GM21367 (cell line): ENCODE measurements around the gene BRCA1.
"Not testable (repeated sequence)": the region's sequence is repeated elsewhere in the genome, so short reads cannot be mapped to it uniquely, and the experiment has no call there.

Experiments used
- ATAC-seq: cut with Tn5 transposase; IDR thresholded peaks from one replicate; pipeline ENCODE4 v1.9.1; 2021; ENCODE audit not compliant: unreplicated experiment

BRCA1 gene

DNA sequence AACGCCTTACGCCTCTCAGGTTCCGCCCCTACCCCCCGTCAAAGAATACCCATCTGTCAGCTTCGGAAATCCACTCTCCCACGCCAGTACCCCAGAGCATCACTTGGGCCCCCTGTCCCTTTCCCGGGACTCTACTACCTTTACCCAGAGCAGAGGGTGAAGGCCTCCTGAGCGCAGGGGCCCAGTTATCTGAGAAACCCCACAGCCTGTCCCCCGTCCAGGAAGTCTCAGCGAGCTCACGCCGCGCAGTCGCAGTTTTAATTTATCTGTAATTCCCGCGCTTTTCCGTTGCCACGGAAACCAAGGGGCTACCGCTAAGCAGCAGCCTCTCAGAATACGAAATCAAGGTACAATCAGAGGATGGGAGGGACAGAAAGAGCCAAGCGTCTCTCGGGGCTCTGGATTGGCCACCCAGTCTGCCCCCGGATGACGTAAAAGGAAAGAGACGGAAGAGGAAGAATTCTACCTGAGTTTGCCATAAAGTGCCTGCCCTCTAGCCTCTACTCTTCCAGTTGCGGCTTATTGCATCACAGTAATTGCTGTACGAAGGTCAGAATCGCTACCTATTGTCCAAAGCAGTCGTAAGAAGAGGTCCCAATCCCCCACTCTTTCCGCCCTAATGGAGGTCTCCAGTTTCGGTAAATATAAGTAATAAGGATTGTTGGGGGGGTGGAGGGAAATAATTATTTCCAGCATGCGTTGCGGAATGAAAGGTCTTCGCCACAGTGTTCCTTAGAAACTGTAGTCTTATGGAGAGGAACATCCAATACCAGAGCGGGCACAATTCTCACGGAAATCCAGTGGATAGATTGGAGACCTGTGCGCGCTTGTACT, at the start of gene BRCA1:
BRCA1 (minus strand) TSS at position 232 of the 834 bp plus-strand sequence. CDS start 1,268 bp downstream, outside the sequence.
- ATAC-seq: peak; percentile 87

DNA sequence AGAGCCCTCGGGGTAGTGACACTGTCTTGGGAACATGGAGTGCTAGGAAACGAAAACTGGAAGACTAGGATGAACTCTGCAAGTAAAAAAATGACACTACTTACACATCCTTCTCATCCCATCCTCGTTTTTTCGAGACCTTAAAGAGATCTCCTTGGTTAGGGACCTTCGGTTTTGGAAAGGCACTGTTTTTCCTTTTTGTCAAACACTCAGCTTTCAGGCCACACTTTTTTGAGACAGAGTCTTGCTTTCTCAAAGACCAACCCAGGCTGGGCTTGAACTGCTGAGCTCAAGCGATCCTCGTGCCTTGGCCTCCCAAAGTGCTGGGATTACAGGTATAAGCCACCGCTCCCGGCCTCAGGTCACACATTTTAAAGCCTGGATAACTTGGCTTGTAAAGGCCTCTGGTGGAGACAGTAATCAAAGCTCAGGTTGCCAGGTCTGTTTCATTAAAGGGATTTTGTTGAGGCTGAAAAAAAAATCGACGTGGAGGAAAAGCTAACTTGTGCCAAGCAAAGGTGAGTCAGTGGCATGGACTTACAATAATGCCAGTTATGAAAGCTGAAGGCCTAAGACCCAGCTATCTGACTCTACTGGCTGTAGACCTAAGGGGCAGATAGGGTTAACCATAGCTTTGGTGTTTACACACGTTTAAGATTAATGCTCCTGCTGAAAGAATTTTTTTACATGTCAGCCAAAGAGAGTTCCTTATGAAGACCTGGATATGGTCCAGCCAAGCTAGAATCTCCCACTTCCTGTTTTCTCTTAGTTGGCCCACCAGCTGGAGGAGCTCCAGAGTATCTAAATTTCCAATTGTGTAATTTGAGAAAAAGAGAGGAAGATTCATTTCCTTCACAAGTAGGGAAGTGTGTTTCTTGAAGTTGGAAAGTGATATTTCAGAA, 46.7 kb upstream of the BRCA1 start:
- no peak for ATAC-seq

GRCh38 chr17:43170766-43171585, 45.8 kb upstream of the BRCA1 start, which contains the start of gene NBR1:
Gene NBR1, plus strand, starts transcription at chr17:43171214. Its CDS starts 4,586 bp downstream, at chr17:43175800.
- peak; percentile 67 for ATAC-seq

GRCh38 chr17:43170140-43170765, 45.1 kb upstream of the BRCA1 start:
- peak; percentile 52 for ATAC-seq

DNA sequence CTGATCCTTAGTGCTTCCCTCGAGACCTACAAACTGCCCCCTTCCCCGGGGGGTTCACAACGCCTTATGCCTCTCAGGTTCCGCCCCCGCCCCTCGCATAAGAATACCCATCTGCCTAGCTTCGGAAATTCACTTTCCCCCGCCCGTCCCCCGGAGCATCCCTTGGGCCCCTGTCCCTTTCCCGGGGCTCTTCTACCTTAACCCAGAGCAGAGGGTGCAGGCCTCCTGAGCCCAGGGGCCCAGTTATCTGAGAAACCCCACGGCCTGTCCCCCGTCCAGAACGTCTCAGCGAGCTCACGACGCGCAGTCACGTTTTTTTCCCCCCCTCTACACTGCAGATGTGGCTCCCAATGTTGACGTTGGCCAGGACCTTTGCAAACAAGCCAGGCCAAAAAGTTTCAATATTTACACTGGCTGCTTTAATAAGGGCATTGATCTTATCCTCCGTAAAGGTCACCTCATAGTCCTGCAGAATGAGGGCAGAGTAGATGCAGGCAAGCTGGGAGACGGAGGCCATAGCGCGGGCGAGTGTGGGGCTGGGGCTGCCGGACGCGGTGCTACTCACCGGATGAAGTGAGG, 44.5 kb upstream of the BRCA1 start:
- peak; percentile 8 for ATAC-seq

GRCh38 chr17:43165971-43166370, 40.8 kb upstream of the BRCA1 start:
- ATAC-seq: not testable (repeated sequence)

DNA sequence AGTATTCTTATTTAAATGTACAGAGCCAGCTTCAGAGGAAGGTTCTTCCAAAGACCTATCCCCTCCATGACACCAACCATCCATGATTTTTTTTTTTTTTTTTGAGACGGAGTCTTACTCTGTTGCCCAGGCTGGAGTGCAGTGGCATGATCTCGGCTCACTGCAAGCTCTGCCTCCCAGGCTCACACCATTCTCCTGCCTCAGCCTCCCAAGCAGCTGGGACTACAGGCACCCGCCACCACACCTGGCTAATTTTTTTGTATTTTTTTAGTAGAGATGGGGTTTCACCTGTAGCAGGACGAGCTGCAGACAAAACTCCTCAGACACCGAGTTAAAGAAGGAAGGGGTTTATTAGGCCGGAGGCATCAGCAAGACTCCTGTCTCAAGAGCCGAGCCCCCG, 34.8 kb upstream of the BRCA1 start:
- ATAC-seq: not testable (repeated sequence)

- ATAC-seq: not testable (repeated sequence)
Measured at GRCh38 chr17:43159232-43159631, 34.1 kb upstream of the BRCA1 start.

DNA sequence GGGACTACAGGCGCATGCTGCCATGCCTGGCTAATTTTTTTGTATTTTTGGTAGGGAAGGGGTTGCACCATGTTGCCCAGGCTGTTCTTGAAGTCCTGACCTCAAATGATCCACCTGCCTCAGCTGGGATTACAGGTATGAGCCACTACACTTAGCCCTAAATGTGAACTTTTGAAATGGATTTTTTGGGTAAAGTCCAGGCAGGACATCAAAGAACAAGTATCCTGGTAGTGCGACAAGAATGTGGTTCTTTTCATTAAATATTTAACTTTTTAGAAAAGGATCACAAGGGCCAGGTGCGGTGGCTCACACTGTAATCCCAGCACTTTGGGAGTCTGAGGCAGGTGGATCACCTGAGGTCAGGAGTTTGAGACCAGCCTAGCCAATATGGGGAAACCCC, 30.5 kb upstream of the BRCA1 start:
- ATAC-seq: no peak

- ATAC-seq: not testable (repeated sequence)
Measured at GRCh38 chr17:43153197-43153835, 28.2 kb upstream of the BRCA1 start.

- no peak for ATAC-seq
Measured at GRCh38 chr17:43151880-43152456, 26.8 kb upstream of the BRCA1 start.

DNA sequence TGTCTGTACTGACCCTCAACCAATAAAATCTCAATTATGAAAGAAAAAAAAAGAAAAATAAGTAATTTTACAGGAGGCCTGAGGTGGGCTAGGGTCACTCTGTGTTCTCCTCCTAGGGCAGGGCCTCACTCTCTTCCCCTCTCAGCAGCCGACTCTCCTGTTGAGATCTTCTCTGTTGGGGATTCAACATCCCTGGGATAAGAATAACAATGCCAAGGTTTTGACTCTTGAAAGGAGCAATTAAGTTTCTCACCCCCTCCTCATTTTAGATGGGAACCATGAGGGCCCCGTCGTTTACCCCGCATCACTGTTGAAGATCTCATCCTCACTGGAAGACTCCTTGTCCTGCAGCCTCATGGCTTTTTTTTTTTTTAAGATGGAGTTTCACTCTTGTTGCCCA, 21.5 kb upstream of the BRCA1 start:
- no peak for ATAC-seq

- no peak for ATAC-seq
Measured at GRCh38 chr17:43143201-43143600, 18.0 kb upstream of the BRCA1 start.

GRCh38 chr17:43142153-43142552, 17.0 kb upstream of the BRCA1 start:
- no peak for ATAC-seq

DNA sequence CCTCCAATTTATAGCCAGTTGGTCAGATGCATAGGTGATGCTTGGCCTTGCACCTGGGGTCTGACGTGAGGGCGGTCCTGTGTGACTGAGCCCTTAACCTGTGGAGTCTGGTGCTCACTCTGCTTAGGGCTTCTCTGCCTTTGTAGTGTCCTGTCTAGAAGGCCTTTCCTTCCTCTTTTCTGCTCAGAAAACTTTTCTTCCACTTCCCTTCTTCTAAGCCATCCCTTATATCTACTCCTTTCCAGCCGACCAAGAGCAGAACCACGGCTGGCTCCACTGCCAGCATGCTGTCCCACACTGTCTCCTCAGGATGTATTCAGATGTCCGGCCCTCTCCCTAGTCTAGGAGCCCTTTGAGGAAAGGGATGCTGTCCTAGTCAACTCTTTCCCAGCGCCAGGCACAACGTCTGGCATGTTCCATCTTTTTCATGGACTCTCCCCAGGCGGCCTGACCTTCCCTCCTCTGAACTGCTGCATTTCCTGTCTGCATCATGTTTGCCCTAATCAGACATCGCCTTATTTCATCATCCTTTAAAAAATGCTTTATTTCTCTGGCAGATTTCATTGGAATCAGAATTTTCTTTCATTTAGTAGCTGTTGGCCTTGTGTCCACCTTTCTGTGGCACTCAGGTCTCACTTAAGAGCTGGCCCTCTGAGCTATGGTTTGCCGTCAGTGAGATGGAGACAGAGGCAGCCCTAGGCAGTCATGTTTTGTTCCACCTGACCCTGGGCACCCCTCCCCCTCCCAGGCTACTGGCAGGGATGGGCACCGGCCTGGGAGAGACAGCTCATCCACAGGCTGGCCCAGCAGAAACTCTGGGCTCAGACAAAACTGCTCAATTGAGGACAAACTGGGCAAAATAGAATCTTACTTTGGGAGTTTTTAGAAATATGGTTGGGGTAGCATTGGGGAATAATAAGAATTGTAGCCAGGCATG, 15.5 kb upstream of the BRCA1 start:
- ATAC-seq: no peak

GRCh38 chr17:43138531-43138930, 13.4 kb upstream of the BRCA1 start:
- not testable (repeated sequence) for ATAC-seq

DNA sequence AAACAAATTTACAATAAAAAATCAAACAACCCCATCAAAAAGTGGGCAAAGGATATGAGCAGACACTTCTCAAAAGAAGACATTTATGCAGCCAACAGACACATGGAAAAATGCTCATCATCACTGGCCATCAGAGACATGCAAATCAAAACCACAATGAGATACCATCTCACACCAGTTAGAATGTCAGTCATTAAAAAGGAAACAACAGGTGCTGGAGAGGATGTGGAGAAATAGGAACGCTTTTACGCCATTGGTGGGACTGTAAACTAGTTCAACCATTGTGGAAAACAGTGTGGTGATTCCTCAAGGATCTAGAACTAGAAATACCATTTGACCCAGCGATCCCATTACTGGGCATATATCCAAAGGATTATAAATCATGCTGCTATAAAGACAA, 11.4 kb upstream of the BRCA1 start:
- ATAC-seq: not testable (repeated sequence)

DNA sequence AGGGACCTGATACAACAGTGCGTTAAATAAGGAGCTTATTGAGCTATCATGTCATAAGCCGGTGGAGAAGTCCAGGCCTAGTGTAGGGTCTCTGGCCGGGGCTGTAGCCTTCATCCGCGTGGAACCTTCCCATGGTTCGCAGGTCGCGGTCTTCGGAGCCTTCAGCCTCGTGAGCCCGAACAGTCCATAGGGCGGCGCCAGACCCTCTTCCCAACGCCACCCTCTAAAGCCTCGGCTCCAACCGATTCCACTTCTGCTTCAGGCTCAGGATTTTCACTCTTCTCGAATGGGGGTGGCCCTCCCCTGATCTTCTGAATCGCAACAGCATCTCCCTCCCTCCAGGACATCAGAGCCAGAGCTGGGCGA, 10.3 kb upstream of the BRCA1 start:
- no peak for ATAC-seq
